ENCODE results near the gene CEACAM19.
A peak's percentile ranks its signal among the peaks of the same experiment; 100 is the strongest.
"Not testable (repeated sequence)": the region's sequence is repeated elsewhere in the genome, so short reads cannot be mapped to it uniquely, and the experiment has no call there.

Gene CEACAM19

GRCh38 chr19:44706506-44707236 lies 35.4 kb downstream of the CEACAM19 start:
- Histone ChIP-seq H3K4me1 (ENCODE audit: control insufficient read depth in 1 of 2, insufficient read depth in 2 of 2, low read length in 2 of 2) (no peaks in the 10 kb centered on the region), H3K9me3 (ENCODE audit: control insufficient read depth in 1 of 2, low read length in 2 of 2) (no peaks in the 10 kb centered on the region), H3K36me3 (ENCODE audit: control insufficient read depth in 1 of 2, insufficient read depth in 2 of 2, low read length in 2 of 2) (no peaks in the 10 kb centered on the region), H3K27me3 (ENCODE audit: low read depth, low read length) (no peaks in the 10 kb centered on the region), H3K27ac (ENCODE audit: low read length) (no peak overlapping the region), H3K4me3 (ENCODE audit: low read depth in 1 of 2, low read length in 2 of 2) (no peak overlapping the region)

- H3K4me1 ChIP-seq (ENCODE audit: control insufficient read depth in 1 of 2, insufficient read depth in 2 of 2, low read length in 2 of 2): no peaks in the 10 kb centered on the region
- H3K27me3 ChIP-seq (ENCODE audit: low read depth, low read length): no peaks in the 10 kb centered on the region
- H3K27ac ChIP-seq (ENCODE audit: low read length): no peak overlapping the region
- H3K9me3 ChIP-seq (ENCODE audit: control insufficient read depth in 1 of 2, low read length in 2 of 2): no peaks in the 10 kb centered on the region
- no peak overlapping the region for H3K4me3 ChIP-seq (ENCODE audit: low read depth in 1 of 2, low read length in 2 of 2)
- no peaks in the 10 kb centered on the region for H3K36me3 ChIP-seq (ENCODE audit: control insufficient read depth in 1 of 2, insufficient read depth in 2 of 2, low read length in 2 of 2)
Observed at GRCh38 chr19:44707794-44708193, 36.5 kb downstream of the CEACAM19 start.

- Histone ChIP-seq H3K4me1 (ENCODE audit: control insufficient read depth in 1 of 2, insufficient read depth in 2 of 2, low read length in 2 of 2) (no peaks in the 10 kb centered on the region), H3K27ac (ENCODE audit: low read length) (no peak overlapping the region), H3K36me3 (ENCODE audit: control insufficient read depth in 1 of 2, insufficient read depth in 2 of 2, low read length in 2 of 2) (no peaks in the 10 kb centered on the region), H3K27me3 (ENCODE audit: low read depth, low read length) (no peaks in the 10 kb centered on the region), H3K9me3 (ENCODE audit: control insufficient read depth in 1 of 2, low read length in 2 of 2) (no peaks in the 10 kb centered on the region), H3K4me3 (ENCODE audit: low read depth in 1 of 2, low read length in 2 of 2) (no peak overlapping the region)
Observed at GRCh38 chr19:44708940-44709339, 37.7 kb downstream of the CEACAM19 start.

GRCh38 chr19:44709434-44710266 lies 38.4 kb downstream of the CEACAM19 start:
- not testable (repeated sequence) for H3K4me1 ChIP-seq (ENCODE audit: control insufficient read depth in 1 of 2, insufficient read depth in 2 of 2, low read length in 2 of 2); H3K36me3 ChIP-seq (ENCODE audit: control insufficient read depth in 1 of 2, insufficient read depth in 2 of 2, low read length in 2 of 2); H3K27me3 ChIP-seq (ENCODE audit: low read depth, low read length); H3K9me3 ChIP-seq (ENCODE audit: control insufficient read depth in 1 of 2, low read length in 2 of 2); H3K27ac ChIP-seq (ENCODE audit: low read length); H3K4me3 ChIP-seq (ENCODE audit: low read depth in 1 of 2, low read length in 2 of 2)

GRCh38 chr19:44710483-44710882 lies 39.2 kb downstream of the CEACAM19 start:
- Histone ChIP-seq H3K36me3 (ENCODE audit: control insufficient read depth in 1 of 2, insufficient read depth in 2 of 2, low read length in 2 of 2) (no peaks in the 10 kb centered on the region), H3K4me1 (ENCODE audit: control insufficient read depth in 1 of 2, insufficient read depth in 2 of 2, low read length in 2 of 2) (no peaks in the 10 kb centered on the region)

GRCh38 chr19:44712864-44713515 lies 41.7 kb downstream of the CEACAM19 start:
- no peaks in the 10 kb centered on the region for H3K27me3 ChIP-seq (ENCODE audit: low read depth, low read length)
- H3K27ac ChIP-seq (ENCODE audit: low read length): no peak overlapping the region
- H3K4me3 ChIP-seq (ENCODE audit: low read depth in 1 of 2, low read length in 2 of 2): no peak overlapping the region
- no peaks in the 10 kb centered on the region for H3K4me1 ChIP-seq (ENCODE audit: control insufficient read depth in 1 of 2, insufficient read depth in 2 of 2, low read length in 2 of 2)
- H3K9me3 ChIP-seq (ENCODE audit: control insufficient read depth in 1 of 2, low read length in 2 of 2): peaks cover 0 to 4% of the 10 kb centered on the region in 2 donors
- H3K36me3 ChIP-seq (ENCODE audit: control insufficient read depth in 1 of 2, insufficient read depth in 2 of 2, low read length in 2 of 2): no peaks in the 10 kb centered on the region

More at GRCh38 chr19:44710483-44710882, 39.2 kb downstream of the CEACAM19 start:
- H3K27me3 ChIP-seq (ENCODE audit: low read depth, low read length): no peaks in the 10 kb centered on the region
- H3K27ac ChIP-seq (ENCODE audit: low read length): no peak overlapping the region
- H3K9me3 ChIP-seq (ENCODE audit: control insufficient read depth in 1 of 2, low read length in 2 of 2): peaks cover 0 to 4% of the 10 kb centered on the region in 2 donors
- no peak overlapping the region for H3K4me3 ChIP-seq (ENCODE audit: low read depth in 1 of 2, low read length in 2 of 2)

- Histone ChIP-seq H3K36me3 (ENCODE audit: control insufficient read depth in 1 of 2, insufficient read depth in 2 of 2, low read length in 2 of 2) (no peaks in the 10 kb centered on the region), H3K9me3 (ENCODE audit: control insufficient read depth in 1 of 2, low read length in 2 of 2) (peaks cover 0 to 4% of the 10 kb centered on the region in 2 donors), H3K4me3 (ENCODE audit: low read depth in 1 of 2, low read length in 2 of 2) (no peak overlapping the region), H3K4me1 (ENCODE audit: control insufficient read depth in 1 of 2, insufficient read depth in 2 of 2, low read length in 2 of 2) (peaks cover 10 to 13% of the 10 kb centered on the region in 2 donors), H3K27me3 (ENCODE audit: low read depth, low read length) (no peaks in the 10 kb centered on the region), H3K27ac (ENCODE audit: low read length) (no peak overlapping the region)
Observed at GRCh38 chr19:44714597-44715169, 43.4 kb downstream of the CEACAM19 start.

GRCh38 chr19:44717603-44718002 lies 46.3 kb downstream of the CEACAM19 start:
- Histone ChIP-seq H3K27me3 (ENCODE audit: low read depth, low read length) (no peaks in the 10 kb centered on the region), H3K36me3 (ENCODE audit: control insufficient read depth in 1 of 2, insufficient read depth in 2 of 2, low read length in 2 of 2) (no peaks in the 10 kb centered on the region), H3K4me1 (ENCODE audit: control insufficient read depth in 1 of 2, insufficient read depth in 2 of 2, low read length in 2 of 2) (peaks cover 12 to 14% of the 10 kb centered on the region in 2 donors), H3K4me3 (ENCODE audit: low read depth in 1 of 2, low read length in 2 of 2) (no peak overlapping the region), H3K9me3 (ENCODE audit: control insufficient read depth in 1 of 2, low read length in 2 of 2) (peaks cover 0 to 4% of the 10 kb centered on the region in 2 donors), H3K27ac (ENCODE audit: low read length) (no peak overlapping the region)

GRCh38 chr19:44718441-44719261 lies 47.4 kb downstream of the CEACAM19 start:
- Histone ChIP-seq H3K9me3 (ENCODE audit: control insufficient read depth in 1 of 2, low read length in 2 of 2) (peaks cover 0 to 4% of the 10 kb centered on the region in 2 donors), H3K27ac (ENCODE audit: low read length) (peak overlapping the region; percentile 60), H3K4me1 (ENCODE audit: control insufficient read depth in 1 of 2, insufficient read depth in 2 of 2, low read length in 2 of 2) (peaks cover 15 to 17% of the 10 kb centered on the region in 2 donors), H3K4me3 (ENCODE audit: low read depth in 1 of 2, low read length in 2 of 2) (no peak overlapping the region), H3K27me3 (ENCODE audit: low read depth, low read length) (no peaks in the 10 kb centered on the region), H3K36me3 (ENCODE audit: control insufficient read depth in 1 of 2, insufficient read depth in 2 of 2, low read length in 2 of 2) (no peaks in the 10 kb centered on the region)

GRCh38 chr19:44719262-44719701 lies 48.0 kb downstream of the CEACAM19 start:
- no peak overlapping the region for H3K27ac ChIP-seq (ENCODE audit: low read length)
- no peak overlapping the region for H3K4me3 ChIP-seq (ENCODE audit: low read depth in 1 of 2, low read length in 2 of 2)
- H3K9me3 ChIP-seq (ENCODE audit: control insufficient read depth in 1 of 2, low read length in 2 of 2): peaks cover 0 to 4% of the 10 kb centered on the region in 2 donors
- H3K4me1 ChIP-seq (ENCODE audit: control insufficient read depth in 1 of 2, insufficient read depth in 2 of 2, low read length in 2 of 2): peaks cover 17 to 21% of the 10 kb centered on the region in 2 donors
- no peaks in the 10 kb centered on the region for H3K27me3 ChIP-seq (ENCODE audit: low read depth, low read length)
- H3K36me3 ChIP-seq (ENCODE audit: control insufficient read depth in 1 of 2, insufficient read depth in 2 of 2, low read length in 2 of 2): no peaks in the 10 kb centered on the region
